Endothelial cell of coronary artery (primary cell): ENCODE results near the gene THBS1. TPM values are rescaled to one million over a fixed set of nuclear protein-coding genes. Genes with fewer than 3 reads are reported as not detected.

Source experiments
- total RNA-seq: library from RNA; depleted of rRNA; stranded (reverse); fragments of >200 nt; gene quantifications from 2 replicates; pipeline ENCODE4 v1.2.3, GENCODE V29; 2014

The THBS1 gene
- total RNA-seq: 4,816 and 7,438 TPM in 2 replicates

GRCh38 chr15:39580485-39581241 lies at the start of gene THBS1:
Gene THBS1 (plus strand): TSS chr15:39581079. CDS start chr15:39581858, 779 bp downstream.

Other genes starting within 250 kb of the THBS1 start
- gene FSIP1, start 201.8 kb downstream of the THBS1 start, total RNA-seq: 0.63 and 0.75 TPM in 2 replicates